ENCODE data around the gene SFSWAP. TPM values are rescaled to one million over a fixed set of nuclear protein-coding genes. Genes with fewer than 3 reads are reported as not detected.

Gene SFSWAP
- total and polyA plus RNA-seq, 7 donors, result 10.8 to 42.9 (median 27.8) TPM

- intact Hi-C loops (cut with DNase I), result no loop called here
These were observed 84.2 kb downstream of the SFSWAP start for GRCh38 chr12:131795064-131795463.

GRCh38 chr12:131795690-131796410 lies 85.0 kb downstream of the SFSWAP start:
- H3K36me3 ChIP-seq, result peaks cover 18 to 83% (median 44%) of the 10 kb centered on the region in 4 donors
- TF ChIP-seq POLR2A (IDR thresholded peaks at IDR 0.05), result no peak
- no peak for TF ChIP-seq POLR2AphosphoS5 (IDR thresholded peaks at IDR 0.05)
- TF ChIP-seq CTCF (IDR thresholded peaks at IDR 0.05), result no peak
- no peak for TF ChIP-seq EP300 (IDR thresholded peaks at IDR 0.05)
- intact Hi-C loops (cut with DNase I), result no loop called here
- H3K4me1 ChIP-seq, result no peaks in the 10 kb centered on the region
- no peaks in the 10 kb centered on the region for H3K9me3 ChIP-seq
- H3K27ac ChIP-seq, result no peak overlapping the region
- no peaks in the 10 kb centered on the region for H3K27me3 ChIP-seq
- H3K4me3 ChIP-seq, result no peak overlapping the region
- 72 to 77% methylated on average over 13 to 14 of the region's 15 CpGs for WGBS, 2 donors
- DNase-seq, result no peak

More at GRCh38 chr12:131795064-131795463, 84.2 kb downstream of the SFSWAP start:
- WGBS, 2 donors, result 90 to 92% methylated on average over 14 of the region's 14 CpGs
- TF ChIP-seq POLR2A (IDR thresholded peaks at IDR 0.05) (no peak), POLR2AphosphoS5 (IDR thresholded peaks at IDR 0.05) (no peak), CTCF (IDR thresholded peaks at IDR 0.05) (no peak), EP300 (IDR thresholded peaks at IDR 0.05) (no peak)
- Histone ChIP-seq H3K36me3 (peaks cover 18 to 83% (median 42%) of the 10 kb centered on the region in 4 donors), H3K4me1 (no peaks in the 10 kb centered on the region), H3K27ac (no peak overlapping the region), H3K9me3 (no peaks in the 10 kb centered on the region), H3K4me3 (no peak overlapping the region), H3K27me3 (no peaks in the 10 kb centered on the region)
- DNase-seq, result no peak

GRCh38 chr12:131796411-131796736 lies 85.5 kb downstream of the SFSWAP start:
- Histone ChIP-seq H3K36me3 (peaks cover 18 to 79% (median 42%) of the 10 kb centered on the region in 4 donors), H3K4me3 (no peak overlapping the region), H3K27ac (no peak overlapping the region), H3K4me1 (no peaks in the 10 kb centered on the region), H3K9me3 (no peaks in the 10 kb centered on the region), H3K27me3 (no peaks in the 10 kb centered on the region)
- TF ChIP-seq CTCF (IDR thresholded peaks at IDR 0.05) (no peak), EP300 (IDR thresholded peaks at IDR 0.05) (no peak), POLR2AphosphoS5 (IDR thresholded peaks at IDR 0.05) (no peak), POLR2A (IDR thresholded peaks at IDR 0.05) (no peak)
- 97 to 98% methylated on average over 6 of the region's 6 CpGs for WGBS, 2 donors
- intact Hi-C loops (cut with DNase I), result no loop called here
- DNase-seq, result no peak

GRCh38 chr12:131796754-131797587 lies 86.1 kb downstream of the SFSWAP start:
- no peak for DNase-seq
- no peaks in the 10 kb centered on the region for H3K27me3 ChIP-seq
- intact Hi-C loops (cut with DNase I), result no loop called here
- no peaks in the 10 kb centered on the region for H3K9me3 ChIP-seq
- peaks cover 20 to 77% (median 40%) of the 10 kb centered on the region in 4 donors for H3K36me3 ChIP-seq
- WGBS, 2 donors, result 94 to 95% methylated on average over 28 of the region's 28 CpGs
- H3K4me1 ChIP-seq, result no peaks in the 10 kb centered on the region
- H3K27ac ChIP-seq, result no peak overlapping the region
- no peak overlapping the region for H3K4me3 ChIP-seq
- TF ChIP-seq POLR2AphosphoS5 (IDR thresholded peaks at IDR 0.05) (no peak), POLR2A (IDR thresholded peaks at IDR 0.05) (no peak), CTCF (IDR thresholded peaks at IDR 0.05) (no peak), EP300 (IDR thresholded peaks at IDR 0.05) (no peak)

All from sigmoid colon (tissue), 7 donors.